H1 (cell line): ENCODE data around the gene APC2. TPM values are rescaled to one million over a fixed set of nuclear protein-coding genes. Genes with fewer than 3 reads are reported as not detected.

Source experiments
- EP300 ChIP-seq, 2 experiments: IDR thresholded peaks; 1 replicate in 1 of 2; 2 replicates in 1 of 2; pipeline ENCODE4 v1.6.1; 2011 to 2012; ENCODE audit warnings: low read depth in 2 of 2, low read length in 2 of 2, mild to moderate bottlenecking in 2 of 2, borderline replicate concordance in 1 of 2, inconsistent platforms in 1 of 2, moderate library complexity in 1 of 2
- KDM5A ChIP-seq: fragments of 200-600 bp; IDR thresholded peaks from 2 replicates; pipeline ENCODE4 v1.7.1; 2012; ENCODE audit warnings: mild to moderate bottlenecking, low read length, inconsistent platforms, mixed read lengths
- SP4 ChIP-seq: IDR thresholded peaks from 2 replicates; pipeline ENCODE4 v1.6.1; 2012; ENCODE audit warnings: low read length, inconsistent platforms
- TAF7 ChIP-seq: optimal IDR thresholded peaks from 2 replicates; pipeline ENCODE3; 2011; ENCODE audit warnings: low read depth, mild to moderate bottlenecking, inconsistent platforms, low read length, moderate library complexity, borderline replicate concordance
- polyA plus RNA-seq, 7 experiments: library from polyadenylated mRNA; depleted of rRNA in 3 of 7; stranded (reverse) in 5 of 7; unstranded in 2 of 7; fragments of >200 nt in 5 of 7; fragments of 200-250 nt in 2 of 7; gene quantifications; 1 replicate in 5 of 7; 2 replicates in 1 of 7; 4 replicates in 1 of 7; pipeline versions ENCODE4 v1.2.1 to v1.2.3, GENCODE V29; 2011 to 2013; ENCODE audit warnings: missing spikeins in 2 of 7, mixed read lengths in 2 of 7
- total RNA-seq: library from RNA; stranded (reverse); fragmentation: NEBNext Ultra II Directional; extraction: Animal tissue kit (Norgen Biotek cat#: 25700); gene quantifications from 2 replicates; pipeline ENCODE4 v1.2.1, GENCODE V29; 2021
- TF ChIP-seq, protein P1 (sequence below): fragments of 300-600 bp; sonication (generic); IDR thresholded peaks from 2 replicates; pipeline ENCODE4 v1.7.1; 2012; ENCODE audit warnings: low read length, moderate library complexity, mild to moderate bottlenecking, inconsistent platforms; ENCODE audit not compliant: insufficient replicate concordance
- TF ChIP-seq, protein P2 (sequence below): IDR thresholded peaks from 2 replicates; pipeline ENCODE4 v1.6.1; 2012; ENCODE audit warnings: low read length, inconsistent platforms
- TF ChIP-seq, protein P3 (sequence below): IDR thresholded peaks from 2 replicates; pipeline ENCODE4 v1.6.1; 2011; ENCODE audit warnings: low read depth, mild to moderate bottlenecking, low read length; ENCODE audit not compliant: insufficient read depth

Gene APC2
- total and polyA plus RNA-seq, 2 of the 8 experiments (the other 6 are each of a cell fraction or from before 2014, with no cell fraction given), result 1.3 to 4.1 TPM

DNA sequence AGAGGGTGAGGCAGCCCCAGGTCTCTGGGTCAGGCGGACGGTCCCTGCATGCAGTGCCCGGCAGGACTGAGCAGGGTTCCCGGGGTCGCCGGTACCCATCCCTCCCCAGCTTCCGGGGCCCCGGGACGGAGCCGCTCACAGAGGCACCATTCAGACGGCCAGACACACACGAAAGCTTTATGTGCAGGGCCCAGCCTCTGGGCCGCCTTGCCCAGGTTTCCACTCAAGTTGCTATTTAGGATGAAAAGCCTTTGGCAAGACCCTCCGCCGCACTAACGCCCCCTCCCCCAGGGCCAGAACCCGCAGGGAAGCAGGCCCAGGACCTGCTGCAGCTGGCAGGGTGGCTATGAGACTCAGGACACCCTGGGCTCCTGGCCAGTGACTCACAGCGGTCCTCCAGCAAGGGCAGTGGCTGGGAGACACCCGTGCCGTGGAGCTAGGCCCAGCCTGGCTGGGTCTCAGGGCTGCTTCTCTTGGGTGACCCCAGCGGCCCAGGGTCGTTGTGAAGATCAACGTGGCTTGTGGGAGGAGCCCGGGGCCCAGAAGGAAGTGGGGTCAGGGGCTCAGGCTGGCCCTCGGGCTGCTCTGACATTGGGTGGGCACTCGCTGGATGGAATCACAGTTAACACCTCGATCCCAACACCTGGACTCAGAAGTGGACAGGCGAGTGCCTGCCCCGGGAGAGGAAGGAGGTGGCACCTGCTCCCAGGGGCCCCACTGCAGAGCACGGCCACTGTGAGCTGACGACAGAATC lies 24.3 kb downstream of the APC2 start (continued):
- TF ChIP-seq, protein P1, sequence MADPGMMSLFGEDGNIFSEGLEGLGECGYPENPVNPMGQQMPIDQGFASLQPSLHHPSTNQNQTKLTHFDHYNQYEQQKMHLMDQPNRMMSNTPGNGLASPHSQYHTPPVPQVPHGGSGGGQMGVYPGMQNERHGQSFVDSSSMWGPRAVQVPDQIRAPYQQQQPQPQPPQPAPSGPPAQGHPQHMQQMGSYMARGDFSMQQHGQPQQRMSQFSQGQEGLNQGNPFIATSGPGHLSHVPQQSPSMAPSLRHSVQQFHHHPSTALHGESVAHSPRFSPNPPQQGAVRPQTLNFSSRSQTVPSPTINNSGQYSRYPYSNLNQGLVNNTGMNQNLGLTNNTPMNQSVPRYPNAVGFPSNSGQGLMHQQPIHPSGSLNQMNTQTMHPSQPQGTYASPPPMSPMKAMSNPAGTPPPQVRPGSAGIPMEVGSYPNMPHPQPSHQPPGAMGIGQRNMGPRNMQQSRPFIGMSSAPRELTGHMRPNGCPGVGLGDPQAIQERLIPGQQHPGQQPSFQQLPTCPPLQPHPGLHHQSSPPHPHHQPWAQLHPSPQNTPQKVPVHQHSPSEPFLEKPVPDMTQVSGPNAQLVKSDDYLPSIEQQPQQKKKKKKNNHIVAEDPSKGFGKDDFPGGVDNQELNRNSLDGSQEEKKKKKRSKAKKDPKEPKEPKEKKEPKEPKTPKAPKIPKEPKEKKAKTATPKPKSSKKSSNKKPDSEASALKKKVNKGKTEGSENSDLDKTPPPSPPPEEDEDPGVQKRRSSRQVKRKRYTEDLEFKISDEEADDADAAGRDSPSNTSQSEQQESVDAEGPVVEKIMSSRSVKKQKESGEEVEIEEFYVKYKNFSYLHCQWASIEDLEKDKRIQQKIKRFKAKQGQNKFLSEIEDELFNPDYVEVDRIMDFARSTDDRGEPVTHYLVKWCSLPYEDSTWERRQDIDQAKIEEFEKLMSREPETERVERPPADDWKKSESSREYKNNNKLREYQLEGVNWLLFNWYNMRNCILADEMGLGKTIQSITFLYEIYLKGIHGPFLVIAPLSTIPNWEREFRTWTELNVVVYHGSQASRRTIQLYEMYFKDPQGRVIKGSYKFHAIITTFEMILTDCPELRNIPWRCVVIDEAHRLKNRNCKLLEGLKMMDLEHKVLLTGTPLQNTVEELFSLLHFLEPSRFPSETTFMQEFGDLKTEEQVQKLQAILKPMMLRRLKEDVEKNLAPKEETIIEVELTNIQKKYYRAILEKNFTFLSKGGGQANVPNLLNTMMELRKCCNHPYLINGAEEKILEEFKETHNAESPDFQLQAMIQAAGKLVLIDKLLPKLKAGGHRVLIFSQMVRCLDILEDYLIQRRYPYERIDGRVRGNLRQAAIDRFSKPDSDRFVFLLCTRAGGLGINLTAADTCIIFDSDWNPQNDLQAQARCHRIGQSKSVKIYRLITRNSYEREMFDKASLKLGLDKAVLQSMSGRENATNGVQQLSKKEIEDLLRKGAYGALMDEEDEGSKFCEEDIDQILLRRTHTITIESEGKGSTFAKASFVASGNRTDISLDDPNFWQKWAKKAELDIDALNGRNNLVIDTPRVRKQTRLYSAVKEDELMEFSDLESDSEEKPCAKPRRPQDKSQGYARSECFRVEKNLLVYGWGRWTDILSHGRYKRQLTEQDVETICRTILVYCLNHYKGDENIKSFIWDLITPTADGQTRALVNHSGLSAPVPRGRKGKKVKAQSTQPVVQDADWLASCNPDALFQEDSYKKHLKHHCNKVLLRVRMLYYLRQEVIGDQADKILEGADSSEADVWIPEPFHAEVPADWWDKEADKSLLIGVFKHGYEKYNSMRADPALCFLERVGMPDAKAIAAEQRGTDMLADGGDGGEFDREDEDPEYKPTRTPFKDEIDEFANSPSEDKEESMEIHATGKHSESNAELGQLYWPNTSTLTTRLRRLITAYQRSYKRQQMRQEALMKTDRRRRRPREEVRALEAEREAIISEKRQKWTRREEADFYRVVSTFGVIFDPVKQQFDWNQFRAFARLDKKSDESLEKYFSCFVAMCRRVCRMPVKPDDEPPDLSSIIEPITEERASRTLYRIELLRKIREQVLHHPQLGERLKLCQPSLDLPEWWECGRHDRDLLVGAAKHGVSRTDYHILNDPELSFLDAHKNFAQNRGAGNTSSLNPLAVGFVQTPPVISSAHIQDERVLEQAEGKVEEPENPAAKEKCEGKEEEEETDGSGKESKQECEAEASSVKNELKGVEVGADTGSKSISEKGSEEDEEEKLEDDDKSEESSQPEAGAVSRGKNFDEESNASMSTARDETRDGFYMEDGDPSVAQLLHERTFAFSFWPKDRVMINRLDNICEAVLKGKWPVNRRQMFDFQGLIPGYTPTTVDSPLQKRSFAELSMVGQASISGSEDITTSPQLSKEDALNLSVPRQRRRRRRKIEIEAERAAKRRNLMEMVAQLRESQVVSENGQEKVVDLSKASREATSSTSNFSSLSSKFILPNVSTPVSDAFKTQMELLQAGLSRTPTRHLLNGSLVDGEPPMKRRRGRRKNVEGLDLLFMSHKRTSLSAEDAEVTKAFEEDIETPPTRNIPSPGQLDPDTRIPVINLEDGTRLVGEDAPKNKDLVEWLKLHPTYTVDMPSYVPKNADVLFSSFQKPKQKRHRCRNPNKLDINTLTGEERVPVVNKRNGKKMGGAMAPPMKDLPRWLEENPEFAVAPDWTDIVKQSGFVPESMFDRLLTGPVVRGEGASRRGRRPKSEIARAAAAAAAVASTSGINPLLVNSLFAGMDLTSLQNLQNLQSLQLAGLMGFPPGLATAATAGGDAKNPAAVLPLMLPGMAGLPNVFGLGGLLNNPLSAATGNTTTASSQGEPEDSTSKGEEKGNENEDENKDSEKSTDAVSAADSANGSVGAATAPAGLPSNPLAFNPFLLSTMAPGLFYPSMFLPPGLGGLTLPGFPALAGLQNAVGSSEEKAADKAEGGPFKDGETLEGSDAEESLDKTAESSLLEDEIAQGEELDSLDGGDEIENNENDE, result no peak
- TF ChIP-seq, protein P2, sequence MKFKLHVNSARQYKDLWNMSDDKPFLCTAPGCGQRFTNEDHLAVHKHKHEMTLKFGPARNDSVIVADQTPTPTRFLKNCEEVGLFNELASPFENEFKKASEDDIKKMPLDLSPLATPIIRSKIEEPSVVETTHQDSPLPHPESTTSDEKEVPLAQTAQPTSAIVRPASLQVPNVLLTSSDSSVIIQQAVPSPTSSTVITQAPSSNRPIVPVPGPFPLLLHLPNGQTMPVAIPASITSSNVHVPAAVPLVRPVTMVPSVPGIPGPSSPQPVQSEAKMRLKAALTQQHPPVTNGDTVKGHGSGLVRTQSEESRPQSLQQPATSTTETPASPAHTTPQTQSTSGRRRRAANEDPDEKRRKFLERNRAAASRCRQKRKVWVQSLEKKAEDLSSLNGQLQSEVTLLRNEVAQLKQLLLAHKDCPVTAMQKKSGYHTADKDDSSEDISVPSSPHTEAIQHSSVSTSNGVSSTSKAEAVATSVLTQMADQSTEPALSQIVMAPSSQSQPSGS, result no peak
- TF ChIP-seq TAF7 (no peak), KDM5A (no peak), SP4 (no peak), EP300 (IDR thresholded peaks at IDR 0.05; ENCODE audit: borderline replicate concordance in 1 of 2, low read depth in 2 of 2, low read length in 2 of 2) (no peak)
- TF ChIP-seq, protein P3, sequence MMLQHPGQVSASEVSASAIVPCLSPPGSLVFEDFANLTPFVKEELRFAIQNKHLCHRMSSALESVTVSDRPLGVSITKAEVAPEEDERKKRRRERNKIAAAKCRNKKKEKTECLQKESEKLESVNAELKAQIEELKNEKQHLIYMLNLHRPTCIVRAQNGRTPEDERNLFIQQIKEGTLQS, result no peak
